ENCODE results near the gene KCTD20. TPM values are rescaled to one million over a fixed set of nuclear protein-coding genes. Genes with fewer than 3 reads are reported as not detected.
A peak's percentile ranks its signal among the peaks of the same experiment; 100 is the strongest.

The KCTD20 gene
- total and polyA plus RNA-seq, 9 of the 15 experiments (the other 6 are each of a cell fraction or from before 2014, with no cell fraction given), result 28.9 to 160 (median 70.6) TPM

DNA sequence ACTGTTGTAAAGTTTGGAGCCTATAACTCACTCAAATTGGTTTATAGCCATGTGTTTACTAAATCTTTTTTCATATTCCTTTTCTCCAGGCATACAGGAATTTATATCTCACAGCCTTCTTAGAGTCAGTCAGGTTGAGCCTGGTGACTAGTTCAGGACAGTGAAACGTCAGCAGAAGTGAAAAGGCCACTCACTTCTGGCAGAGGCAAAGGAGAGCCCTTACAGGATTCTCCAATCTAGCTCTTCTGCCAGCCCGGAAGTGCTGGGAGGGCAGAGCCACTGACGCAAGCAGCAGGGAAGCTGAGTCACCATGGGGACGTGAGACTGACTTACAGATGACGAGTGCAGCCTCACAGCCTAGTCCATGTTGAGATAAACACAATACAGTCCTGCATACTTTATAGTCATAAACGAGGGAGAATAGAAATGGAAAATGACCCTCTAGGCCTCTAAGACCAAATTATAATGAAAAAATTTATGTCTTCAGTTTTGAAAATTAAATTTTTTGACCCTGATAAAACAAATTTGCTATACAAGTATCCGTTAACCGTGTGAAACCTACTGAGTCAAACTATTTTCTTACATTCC lies 1.4 kb upstream of the KCTD20 start (continued):
- TF ChIP-seq ZFPM2 (CRISPR knock-in tag; IDR thresholded peaks at IDR 0.05) (no peak), FOXJ2 (tag; IDR thresholded peaks at IDR 0.05) (peak; percentile 66), ZNF830 (CRISPR knock-in tag; IDR thresholded peaks at IDR 0.05) (no peak), ZNF12 (CRISPR knock-in tag; IDR thresholded peaks at IDR 0.05) (no peak), RBM15 (IDR thresholded peaks at IDR 0.05; ENCODE audit: insufficient read depth, low read length) (no peak), ZNF263 (CRISPR knock-in tag; IDR thresholded peaks at IDR 0.05; ENCODE audit: borderline replicate concordance) (no peak), ZNF77 (CRISPR knock-in tag; IDR thresholded peaks at IDR 0.05) (no peak), ZNF589 (CRISPR knock-in tag; IDR thresholded peaks at IDR 0.05; ENCODE audit: low read depth) (no peak), NCOA4 (IDR thresholded peaks at IDR 0.05; ENCODE audit: partially characterized antibody) (no peak), ELK1 (CRISPR knock-in tag; IDR thresholded peaks at IDR 0.05) (no peak), FOXP1 (CRISPR knock-in tag; IDR thresholded peaks at IDR 0.05) (no peak), TBL1XR1 (IDR thresholded peaks at IDR 0.05; ENCODE audit: low read length in 2 of 2) (peak in 1 of 2 experiments; percentile 91; a peak in 2 of 4 replicates), CBFB (CRISPR knock-in tag; IDR thresholded peaks at IDR 0.05) (no peak), LEF1 (IDR thresholded peaks at IDR 0.05) (peak; percentile 46; the same call in 1 of the 2 replicates), TGIF2 (CRISPR knock-in tag; IDR thresholded peaks at IDR 0.05) (no peak), BRCA1 (IDR thresholded peaks at IDR 0.05) (no peak), BRCA1 (CRISPR knock-in tag; IDR thresholded peaks at IDR 0.05) (no peak), KHSRP (IDR thresholded peaks at IDR 0.05) (no peak), KDM2B (CRISPR knock-in tag; IDR thresholded peaks at IDR 0.05) (no peak), YBX1 (IDR thresholded peaks at IDR 0.05) (no peak), TCF7 (IDR thresholded peaks at IDR 0.05; ENCODE audit: borderline replicate concordance) (no peak)
- TF ChIP-seq, protein P1, sequence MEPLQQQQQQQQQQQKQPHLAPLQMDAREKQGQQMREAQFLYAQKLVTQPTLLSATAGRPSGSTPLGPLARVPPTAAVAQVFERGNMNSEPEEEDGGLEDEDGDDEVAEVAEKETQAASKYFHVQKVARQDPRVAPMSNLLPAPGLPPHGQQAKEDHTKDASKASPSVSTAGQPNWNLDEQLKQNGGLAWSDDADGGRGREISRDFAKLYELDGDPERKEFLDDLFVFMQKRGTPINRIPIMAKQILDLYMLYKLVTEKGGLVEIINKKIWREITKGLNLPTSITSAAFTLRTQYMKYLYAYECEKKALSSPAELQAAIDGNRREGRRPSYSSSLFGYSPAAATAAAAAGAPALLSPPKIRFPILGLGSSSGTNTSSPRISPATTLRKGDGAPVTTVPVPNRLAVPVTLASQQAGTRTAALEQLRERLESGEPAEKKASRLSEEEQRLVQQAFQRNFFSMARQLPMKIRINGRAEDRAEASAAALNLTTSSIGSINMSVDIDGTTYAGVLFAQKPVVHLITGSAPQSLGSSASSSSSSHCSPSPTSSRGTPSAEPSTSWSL (CRISPR knock-in tag; IDR thresholded peaks at IDR 0.05; ENCODE audit: borderline replicate concordance), result no peak
- TF ChIP-seq, protein P2, sequence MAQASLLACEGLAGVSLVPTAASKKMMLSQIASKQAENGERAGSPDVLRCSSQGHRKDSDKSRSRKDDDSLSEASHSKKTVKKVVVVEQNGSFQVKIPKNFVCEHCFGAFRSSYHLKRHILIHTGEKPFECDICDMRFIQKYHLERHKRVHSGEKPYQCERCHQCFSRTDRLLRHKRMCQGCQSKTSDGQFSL (CRISPR knock-in tag; IDR thresholded peaks at IDR 0.05), result no peak
- TF ChIP-seq, protein P2 (tag; IDR thresholded peaks at IDR 0.05), result 0 out of 4 replicates have a peak, but pooled peaks of 1 of the 2 experiments have one; percentile 18
- TF ChIP-seq, protein P3, sequence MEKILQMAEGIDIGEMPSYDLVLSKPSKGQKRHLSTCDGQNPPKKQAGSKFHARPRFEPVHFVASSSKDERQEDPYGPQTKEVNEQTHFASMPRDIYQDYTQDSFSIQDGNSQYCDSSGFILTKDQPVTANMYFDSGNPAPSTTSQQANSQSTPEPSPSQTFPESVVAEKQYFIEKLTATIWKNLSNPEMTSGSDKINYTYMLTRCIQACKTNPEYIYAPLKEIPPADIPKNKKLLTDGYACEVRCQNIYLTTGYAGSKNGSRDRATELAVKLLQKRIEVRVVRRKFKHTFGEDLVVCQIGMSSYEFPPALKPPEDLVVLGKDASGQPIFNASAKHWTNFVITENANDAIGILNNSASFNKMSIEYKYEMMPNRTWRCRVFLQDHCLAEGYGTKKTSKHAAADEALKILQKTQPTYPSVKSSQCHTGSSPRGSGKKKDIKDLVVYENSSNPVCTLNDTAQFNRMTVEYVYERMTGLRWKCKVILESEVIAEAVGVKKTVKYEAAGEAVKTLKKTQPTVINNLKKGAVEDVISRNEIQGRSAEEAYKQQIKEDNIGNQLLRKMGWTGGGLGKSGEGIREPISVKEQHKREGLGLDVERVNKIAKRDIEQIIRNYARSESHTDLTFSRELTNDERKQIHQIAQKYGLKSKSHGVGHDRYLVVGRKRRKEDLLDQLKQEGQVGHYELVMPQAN (IDR thresholded peaks at IDR 0.05; ENCODE audit: borderline replicate concordance), result no peak
- TF ChIP-seq, protein P4, sequence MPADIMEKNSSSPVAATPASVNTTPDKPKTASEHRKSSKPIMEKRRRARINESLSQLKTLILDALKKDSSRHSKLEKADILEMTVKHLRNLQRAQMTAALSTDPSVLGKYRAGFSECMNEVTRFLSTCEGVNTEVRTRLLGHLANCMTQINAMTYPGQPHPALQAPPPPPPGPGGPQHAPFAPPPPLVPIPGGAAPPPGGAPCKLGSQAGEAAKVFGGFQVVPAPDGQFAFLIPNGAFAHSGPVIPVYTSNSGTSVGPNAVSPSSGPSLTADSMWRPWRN (IDR thresholded peaks at IDR 0.05; ENCODE audit: low read depth), result no peak
